HS-5 (cell line): ENCODE data around the gene ITPA.

Experiments
- DNase-seq: peaks from one replicate; pipeline ENCODE4 v3.0.0-alpha.2; 2012; ENCODE audit warnings: low read depth

ITPA gene

DNA sequence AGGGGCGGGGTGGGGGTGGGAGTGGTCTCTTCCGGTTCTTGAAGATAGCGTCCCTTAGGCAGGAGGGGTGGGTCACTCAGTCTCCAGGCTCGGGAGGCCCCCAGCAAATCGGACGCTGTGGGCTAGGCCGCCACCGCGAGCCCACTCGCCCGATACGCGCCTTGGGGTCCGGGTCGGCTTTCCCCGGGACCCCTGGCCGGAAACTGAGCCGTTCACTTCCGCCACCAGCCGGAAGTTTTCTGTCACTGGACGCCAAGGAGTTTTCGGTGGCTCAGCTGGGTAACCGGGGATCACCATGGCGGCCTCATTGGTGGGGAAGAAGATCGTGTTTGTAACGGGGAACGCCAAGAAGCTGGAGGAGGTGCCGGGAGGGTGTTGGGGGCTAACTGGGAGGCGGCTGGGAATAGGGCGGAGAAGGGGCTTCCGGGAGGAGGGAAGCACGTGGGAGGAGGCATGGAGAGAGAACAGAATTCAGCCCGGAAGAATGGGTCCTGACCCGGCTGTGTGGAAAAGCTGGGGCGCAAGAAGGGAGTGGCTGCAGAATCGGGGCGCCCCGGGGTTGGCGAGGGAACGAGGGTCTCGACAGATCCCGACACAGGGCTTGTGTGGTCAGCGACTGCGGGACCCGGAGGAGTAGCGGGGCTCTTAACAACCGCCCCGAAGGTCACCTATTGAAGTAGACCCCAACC is at the start of gene ITPA:
TSS of gene ITPA (plus strand) at position 242 of the 689 bp plus-strand sequence. CDS start at position 296, 54 bp downstream.
- DNase-seq = no peak

DNA sequence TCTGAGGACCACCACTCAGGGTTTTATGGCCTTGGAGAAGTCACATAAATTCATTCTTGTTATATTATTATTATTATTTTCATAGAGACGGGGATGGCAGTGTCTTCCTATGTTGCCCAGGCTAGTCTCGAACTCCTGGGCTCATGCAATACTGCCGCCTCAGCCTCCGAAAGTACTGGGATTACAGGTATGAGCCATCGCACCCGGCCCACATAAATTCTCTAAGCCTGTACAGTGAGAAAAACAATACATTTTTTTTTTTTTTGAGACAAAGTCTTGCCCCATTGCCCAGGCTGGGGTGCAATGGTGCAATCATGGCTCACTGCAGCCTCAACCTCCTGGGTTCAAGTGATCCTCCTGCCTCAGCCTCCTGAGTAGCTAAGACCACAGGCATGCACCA is 48.9 kb upstream of the ITPA start:
- DNase-seq = no peak

DNA sequence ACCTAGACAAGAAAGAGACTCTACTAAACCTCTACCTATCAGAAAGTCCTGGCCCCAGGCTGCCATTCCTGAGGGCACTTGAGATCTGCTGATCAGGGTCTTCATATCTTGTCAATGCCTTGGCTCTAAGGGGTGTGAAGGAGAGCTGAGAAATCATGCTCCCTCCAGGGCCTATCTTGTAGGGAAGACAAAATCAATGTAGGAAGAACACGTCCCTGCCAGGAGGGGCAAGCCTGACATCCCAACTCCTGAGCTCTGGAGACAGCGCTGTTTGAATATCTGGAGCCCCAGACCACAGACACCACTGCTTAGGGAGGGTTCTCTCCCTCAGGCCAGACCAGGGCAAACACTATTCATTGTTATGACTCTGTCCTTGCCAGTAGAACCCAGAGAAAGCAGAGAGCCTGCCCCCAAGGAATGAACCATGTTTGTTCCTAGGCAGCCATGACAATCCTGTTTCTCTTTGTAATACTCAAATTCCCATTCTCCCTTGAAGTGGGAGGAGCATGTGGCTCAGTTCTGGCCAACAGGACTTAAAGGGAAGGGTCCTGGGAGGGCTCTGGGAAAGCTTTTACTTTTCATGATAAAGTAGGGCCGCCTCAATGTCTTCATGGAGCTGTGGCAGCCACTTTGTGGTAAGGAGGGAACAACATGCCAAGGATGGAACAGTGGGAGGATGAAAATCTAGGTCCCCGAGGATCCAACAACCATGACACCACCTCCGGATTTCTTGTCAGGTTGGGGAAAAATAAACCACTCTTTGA is 47.8 kb upstream of the ITPA start:
- DNase-seq = no peak

DNA sequence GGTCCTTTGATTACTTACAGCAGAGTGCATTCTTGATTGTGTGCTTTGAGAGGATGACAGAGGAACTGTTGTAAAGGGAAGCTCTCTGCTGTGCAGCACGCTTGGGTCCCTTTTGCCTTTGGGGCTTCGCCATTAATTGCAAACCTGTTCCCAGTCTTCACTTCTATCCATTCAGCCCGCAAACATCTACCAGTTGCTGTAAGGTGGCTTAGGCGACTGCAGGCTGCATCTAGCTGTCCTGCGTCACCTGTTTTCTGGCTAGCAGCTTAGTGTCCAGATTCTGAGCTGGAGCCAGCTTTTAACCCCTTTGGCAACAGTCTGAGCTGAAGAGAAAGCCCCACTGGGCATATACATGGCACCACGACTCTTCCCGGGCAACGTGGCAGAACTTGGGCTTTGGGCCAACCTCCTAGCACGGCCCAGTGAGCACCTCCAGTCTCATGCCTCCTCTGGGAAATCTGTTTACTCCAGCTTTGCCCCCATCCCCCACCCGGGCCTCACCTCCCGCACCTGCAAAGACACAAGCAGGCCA is 47.2 kb upstream of the ITPA start:
- no peak for DNase-seq

DNA sequence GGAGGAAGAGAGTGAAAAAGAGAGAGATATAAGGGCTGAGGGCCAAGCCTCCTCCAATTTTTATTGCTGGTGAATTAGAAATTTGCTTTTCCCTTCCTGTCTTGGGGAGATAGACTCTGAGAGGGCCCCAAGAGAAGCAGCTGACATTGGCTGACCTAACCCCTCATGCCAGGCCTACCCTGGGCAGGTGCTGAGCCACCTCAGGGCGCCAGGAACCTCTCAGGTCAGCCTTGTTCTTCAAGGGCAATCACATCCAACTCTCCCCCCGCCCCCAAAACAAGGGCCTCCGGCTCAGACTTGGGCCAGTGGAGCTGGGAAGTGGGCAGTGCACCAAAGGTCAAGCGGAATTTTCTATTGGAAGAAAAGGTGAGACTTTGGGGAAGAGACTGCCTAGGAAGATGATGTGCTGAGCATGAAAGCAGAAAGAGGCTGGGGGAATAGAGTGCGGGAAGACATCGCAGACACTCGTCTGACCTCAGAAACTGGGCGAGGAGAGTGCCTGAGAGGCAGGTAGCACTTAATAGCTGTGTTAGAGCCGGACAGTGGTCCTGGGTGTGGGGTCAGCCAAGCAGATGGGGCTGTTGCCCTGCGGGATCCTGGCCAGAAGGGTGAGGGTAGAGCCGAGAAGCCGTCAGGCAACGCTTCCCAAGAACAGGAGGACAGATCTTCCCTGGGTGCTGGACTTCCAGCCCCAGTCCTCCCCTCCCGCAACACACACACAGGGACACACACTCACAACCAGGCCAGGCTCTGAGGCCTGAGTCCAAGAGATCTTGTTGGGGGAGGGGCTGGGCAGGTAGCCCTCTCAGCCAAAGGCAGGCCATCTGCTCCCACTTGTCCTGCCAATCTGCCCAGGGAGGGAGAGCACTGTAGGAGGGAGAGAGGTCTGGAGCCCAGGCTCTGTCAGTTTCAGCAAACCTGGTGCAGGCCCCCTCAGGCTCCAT is 45.9 kb upstream of the ITPA start:
- DNase-seq = no peak

DNA sequence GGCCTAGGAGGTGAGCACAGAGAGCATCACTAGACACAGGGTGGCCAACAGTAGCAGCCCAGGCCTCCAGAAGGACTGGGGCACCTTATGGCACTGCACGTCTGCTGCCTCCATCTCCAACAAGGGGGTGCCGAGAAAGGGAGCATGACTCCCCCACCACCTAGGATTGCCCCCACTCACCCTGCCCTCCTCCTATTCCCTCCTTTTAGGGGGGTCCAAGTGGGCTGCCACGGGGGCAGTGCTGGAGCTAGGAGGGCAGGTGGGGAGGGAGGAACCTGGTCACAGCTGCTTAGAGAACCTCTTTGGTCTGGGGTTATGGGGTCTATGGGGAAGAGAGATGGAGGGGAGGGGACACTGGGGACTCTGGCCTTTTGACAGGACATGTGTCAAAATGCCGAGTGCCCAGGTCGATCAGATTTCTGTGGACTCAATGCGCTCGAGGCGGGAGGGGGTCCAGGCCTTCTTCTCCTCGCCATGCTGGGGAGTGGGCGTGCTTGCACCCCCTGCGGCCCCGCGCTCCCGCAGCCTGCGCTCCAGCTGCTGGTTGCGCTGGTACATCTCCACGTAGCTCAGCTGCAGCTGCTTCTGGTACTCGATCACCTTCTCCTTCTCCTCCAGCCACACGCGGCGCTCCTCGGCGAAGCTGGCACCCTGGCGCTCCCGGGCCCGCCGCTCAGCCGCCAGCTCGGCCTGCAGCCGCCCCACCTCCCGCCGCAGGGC is 45.1 kb upstream of the ITPA start:
- DNase-seq = no peak

DNA sequence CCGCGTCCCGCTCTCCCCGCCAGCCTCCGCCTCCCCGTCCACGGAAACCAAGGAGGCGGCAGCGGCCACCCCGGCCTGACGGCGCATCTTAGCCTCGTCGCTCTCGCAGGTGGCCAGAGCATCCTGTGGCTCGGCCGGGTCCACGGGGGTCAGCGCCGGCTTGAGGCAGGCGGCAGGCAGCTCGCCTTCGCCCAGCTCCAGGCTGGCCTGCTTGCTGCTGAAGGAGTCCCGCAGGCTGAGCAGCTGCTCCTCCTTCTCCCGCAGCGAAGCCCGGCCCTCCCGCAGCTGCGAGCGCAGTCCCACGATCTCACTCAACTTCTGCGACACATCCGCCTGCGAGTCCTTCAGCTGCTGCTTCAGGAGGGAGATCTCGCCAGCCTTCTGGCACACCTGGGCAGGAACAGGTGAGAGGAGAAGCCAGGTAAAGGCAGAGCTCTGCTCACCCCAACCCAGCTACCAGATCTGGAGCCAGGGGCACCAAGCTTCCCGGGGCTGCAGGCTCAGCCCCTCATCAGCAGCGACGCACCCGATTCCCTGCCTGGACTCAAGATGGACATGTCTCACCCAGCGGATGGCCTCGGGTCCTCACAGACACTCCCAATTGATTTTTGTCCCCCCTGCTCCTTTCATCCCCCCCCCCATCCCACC is 44.4 kb upstream of the ITPA start:
- no peak for DNase-seq

DNA sequence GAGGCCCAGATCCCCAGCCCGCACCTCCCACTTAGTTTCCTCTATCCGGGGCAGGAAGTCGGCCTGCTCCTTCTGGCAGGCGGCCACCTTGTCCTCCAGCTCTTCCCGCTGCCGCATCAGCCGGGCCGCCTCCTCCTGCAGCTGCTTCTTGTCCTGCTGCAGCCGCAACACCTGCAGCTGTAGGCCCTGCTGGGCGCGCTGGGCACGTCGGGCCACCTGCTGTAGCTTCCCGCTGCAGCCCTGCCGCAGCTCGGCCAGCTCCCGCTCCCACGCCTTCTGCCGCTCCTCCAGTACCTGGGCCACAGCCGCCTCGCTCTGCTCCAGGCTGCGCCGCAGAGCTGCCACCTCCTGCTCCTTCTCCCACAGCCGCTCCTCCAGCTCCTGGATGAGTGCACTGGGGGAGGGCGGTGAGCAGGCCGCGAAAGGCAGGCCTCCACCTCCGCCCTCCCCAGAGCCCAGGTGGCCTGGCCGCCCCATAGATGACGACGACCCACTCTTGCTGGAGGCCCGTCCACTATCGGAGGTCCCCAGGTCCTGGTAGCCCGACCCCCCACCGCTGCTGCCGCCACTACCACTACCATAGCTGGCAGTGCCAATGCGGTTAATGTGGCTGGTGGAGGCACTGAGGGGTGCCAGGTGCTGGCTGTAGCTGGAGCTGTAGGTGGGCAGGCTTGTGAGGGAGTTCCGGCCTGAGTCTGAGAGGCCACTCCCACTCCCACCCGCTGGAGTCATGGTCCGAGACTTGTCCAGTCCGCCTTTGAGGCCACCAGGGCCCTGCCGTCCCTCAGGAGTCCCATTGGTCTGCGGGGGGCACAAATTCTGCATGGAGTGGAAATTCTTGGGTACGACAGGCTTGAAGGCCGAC is 43.6 kb upstream of the ITPA start:
- DNase-seq = no peak

DNA sequence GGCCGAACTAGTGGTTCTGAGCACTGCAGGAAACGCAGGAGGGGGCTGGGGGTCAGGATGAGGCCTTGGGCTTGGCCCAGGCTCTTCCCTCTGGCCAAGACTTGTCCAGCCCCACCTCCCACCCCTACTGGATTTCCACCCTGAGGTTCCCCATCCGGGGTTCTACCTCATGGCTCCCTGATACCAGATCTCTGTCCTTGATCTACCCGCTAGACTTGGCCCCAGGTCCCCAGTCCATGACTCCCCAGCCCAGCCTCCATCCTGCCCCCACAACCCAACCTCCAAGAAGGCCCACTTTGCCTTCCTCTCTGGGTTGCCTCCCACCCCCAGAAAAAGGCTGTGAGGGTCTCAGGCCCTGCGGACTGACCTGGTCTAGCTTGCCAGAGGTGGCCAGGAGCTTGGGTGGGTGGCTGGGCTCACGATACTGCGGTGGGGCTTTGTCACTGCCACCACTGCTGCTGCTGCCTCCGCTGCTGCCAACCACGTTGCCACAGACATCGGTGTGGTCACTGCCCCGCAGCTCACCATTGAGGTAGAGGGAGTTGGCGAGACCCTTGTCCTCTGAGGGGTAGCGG is 42.9 kb upstream of the ITPA start:
- no peak for DNase-seq

DNA sequence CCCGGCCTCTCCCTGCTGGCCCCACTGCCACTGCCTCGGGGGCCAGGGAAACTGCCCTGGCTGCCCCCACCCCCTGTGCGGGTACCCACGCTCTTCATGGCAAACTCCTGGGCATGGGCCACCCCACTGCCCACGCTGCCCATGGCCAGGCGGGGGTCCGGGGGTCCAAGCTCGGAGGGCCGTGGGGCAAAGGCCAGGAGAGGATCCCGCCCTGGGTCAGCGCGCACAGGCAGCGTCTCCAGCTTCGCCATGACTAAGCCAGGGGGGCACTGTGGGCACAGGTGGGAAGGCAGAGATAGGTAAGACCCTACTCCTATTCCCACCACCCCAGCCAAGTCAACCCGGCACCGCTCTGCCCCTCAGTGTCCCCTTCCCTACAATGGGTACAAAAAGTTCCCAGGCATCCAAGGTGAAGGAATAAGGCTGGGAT is 42.4 kb upstream of the ITPA start:
- DNase-seq = no peak

DNA sequence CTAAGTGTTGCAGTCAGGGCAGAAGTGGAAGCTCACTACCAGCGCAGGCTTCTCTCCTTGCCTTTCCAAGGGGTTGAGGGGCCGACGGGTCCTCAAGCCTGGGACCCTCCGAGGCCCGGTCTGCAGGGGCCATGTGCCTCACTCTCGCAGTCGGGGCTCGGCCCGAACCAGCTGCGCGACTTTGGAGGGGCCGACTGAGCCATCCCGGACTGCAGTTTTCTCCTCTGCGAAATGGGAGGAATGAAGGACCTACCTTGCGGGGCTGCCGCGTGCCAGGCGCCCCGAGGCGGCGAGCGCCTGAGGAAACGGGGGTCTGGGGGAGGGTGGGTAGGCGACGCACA is 41.6 kb upstream of the ITPA start:
- DNase-seq = no peak

DNA sequence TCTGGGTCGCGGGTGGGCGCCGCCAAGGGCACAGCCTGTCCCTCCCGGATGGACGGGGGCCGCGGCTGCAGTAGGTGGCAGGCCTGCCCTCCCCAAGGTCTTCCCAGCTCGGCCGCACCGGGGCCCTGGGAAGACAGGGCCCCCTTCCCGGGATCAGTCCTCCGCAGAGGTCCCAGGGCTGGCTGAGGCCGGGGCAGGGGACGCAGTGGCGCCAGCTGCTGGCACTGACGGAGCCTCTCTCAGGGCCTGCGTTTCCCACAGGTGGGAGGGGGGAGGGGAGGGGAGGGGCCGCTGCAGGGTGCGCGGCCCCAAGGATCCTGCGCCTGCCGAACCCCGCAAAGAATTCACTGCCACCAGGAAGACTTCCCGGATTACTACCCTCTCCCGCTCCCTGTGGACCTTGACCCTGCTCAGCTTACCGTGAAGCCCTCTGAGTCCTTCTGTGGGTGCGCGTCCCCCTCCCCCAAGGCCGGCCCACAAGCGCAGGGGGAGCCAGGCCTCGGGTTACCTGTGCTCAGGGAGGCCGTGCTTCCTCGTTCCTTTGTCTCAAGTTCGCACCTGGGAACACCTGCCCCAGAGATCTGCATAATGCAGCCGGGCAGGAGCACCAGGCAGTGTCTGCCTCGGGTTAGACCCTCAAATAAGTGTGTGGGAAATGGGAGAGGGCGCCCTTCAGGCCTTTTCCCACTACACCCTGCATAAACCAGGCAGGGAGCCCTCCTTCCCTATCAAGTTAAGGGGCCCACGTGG is 41.0 kb upstream of the ITPA start:
- no peak for DNase-seq

DNA sequence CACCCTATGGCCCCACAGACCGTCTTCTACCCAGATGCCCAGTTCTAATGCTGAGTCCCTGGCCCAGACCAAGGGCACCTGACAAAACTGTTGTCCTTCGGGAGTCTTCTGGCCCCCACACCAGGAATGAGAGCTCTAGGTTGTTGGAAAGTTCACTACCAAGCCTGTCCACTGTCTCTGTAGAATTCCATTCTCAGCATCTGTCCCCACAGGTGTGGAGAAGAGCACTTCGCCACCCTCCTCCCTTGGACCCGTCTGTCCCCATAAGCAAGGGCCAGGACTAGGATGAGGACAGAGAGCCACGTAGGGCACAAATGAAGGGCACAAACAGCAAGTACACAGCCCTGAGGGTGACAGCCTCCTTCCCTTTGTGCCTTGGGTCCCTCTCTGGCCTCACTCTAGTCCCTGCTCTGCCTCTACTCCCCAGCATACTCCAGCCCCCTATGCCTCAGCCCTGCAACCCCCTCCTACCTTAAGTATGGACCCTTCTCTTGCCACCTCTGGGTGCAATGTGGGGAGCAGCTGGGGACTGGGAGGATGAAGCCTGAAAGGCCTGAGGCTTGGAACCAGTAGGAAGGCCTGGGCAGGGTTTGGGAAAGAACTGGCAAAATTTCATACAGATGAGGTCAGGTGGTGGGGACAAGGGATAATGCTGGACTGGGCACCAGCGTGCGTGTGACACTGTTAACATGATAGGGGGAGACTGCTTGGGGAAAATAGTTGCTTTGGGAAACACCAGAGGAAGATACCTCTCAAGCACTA is 40.3 kb upstream of the ITPA start:
- no peak for DNase-seq

DNA sequence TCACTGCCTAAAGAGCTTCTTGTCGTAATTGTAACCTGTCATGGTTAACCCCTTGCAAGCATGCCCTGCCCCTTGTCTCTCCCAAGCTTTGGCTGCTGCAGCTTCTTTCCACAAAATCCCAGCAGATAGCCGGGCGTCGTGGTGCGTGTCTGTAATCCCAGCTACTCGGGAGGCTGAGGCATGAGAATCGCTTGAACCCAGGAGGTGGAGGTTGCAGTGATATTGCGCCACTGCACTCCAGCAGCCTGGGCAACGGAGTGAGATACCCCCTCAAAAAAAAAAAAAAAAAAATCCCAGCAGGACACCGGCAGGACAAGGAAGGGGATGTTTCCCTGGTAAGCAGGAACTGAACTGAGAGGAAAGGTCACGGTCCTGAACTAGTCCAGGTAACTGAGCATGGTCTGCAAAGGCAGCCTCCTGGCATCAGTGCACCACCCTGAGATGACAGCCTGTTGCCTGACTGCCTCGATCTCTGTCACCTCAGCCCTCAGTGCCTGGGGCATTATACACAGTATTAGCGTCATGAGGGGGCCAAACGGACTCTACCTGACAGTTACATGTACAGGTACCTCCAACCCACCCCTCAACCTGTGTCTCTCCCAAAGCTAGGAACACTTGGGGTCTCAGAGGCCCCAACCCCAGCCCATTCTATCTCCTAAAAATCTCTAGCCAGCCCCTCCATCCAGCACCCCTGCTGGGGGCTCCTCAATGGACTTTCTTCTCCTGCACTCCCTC is 37.7 kb upstream of the ITPA start:
- no peak for DNase-seq

DNA sequence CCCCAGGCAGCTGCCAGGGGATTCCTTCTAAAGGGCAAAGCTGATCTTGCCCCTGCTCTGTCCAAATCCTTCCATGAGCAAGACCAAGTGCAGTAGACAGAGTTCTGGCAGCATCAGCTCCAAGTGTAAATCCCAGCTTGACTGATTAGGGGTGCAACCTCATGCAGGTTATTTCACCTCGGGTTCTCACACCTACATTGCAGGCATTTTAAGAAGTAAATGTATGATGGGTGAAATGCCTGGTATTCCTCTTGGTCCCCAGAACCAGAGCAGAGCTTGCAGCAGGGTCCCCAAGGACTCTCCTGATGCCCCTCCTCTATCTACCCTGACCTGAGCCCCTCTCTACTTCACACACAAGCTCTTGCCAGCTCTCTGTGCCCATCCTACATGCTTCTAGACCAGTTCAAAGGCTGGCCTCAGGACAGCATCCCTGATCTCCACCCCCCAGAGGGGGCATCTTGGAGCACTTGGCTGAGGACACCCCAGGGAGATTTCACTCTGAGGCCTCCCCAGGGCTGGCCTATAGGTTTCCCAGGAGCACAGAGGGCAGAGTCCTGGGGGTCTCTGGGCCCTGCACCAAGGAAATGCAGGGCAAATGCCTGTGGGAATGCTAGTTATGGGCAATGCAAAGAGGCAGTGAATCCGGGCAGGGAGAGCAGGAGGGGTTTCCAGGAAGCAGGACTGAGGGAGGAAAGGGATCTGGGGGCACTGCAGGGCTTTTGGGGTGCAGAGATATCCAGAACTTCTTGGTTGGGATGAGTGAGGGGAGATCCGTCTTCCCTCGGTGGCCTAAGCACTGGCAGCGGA is 37.0 kb upstream of the ITPA start:
- no peak for DNase-seq

DNA sequence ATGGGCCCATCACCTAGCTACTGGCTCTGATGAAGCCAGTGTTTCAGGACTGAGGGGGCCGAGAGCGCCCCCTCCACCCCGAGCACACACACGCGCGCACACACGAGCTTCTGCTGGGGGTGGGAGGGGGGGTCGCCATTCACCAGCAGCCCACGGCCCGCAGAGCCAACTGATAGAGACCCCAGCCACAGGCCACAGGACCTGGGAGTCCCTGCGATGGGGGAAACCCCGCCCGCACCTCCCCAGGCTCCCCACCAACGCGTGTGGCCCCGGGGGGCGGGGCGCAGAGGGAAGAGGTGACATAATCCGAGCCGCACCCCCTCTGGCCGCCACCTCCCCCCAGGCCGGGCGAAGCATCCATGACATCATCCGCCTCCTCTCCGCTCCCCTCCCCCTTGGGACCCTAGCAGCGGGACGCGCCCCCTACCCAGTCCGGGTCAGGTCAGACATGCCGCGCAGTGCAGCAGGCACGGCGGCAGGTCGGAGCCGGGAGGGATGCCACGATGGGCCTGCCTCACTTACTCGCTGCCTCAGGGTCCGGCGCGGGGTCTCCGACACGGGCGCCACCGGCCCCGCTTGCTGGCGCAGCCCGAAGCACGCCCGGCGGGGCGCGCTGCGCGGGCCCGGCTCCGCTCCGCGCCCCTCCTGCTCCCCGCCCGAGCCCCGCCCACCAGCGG is 36.2 kb upstream of the ITPA start, which contains the start of gene LZTS3:
TSS of gene LZTS3 (minus strand) at position 617 of the 677 bp plus-strand sequence. CDS start 6,386 bp downstream, outside the sequence.
- DNase-seq = no peak
